ENCODE measurements around the gene JAZF1. TPM values are rescaled to one million over a fixed set of nuclear protein-coding genes. Genes with fewer than 3 reads are reported as not detected.

Gene JAZF1
- total and polyA plus RNA-seq, 9 of the 15 experiments (the other 6 are each of a cell fraction or from before 2014, with no cell fraction given) = 0.04 to 0.64 (median 0.11) TPM; not detected in 3

DNA sequence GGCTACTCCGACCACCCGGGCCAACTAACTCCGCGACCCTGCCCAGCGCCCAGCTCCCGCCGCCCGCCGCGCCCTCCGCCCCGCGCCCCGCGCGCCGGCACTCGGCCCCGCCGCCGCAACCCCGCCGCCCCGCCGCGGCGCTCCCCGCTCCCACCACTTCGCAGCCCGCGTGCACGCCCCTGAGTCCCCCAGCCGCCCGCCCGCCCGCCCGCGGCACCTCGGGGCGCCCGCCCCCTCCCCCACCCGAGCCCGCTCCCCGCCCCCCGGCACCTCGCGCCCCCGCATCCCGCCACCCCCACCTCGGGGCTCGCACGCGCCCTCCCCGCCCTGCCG, 598 bp downstream of the JAZF1 start:
- Histone ChIP-seq H3K9ac (ENCODE audit: insufficient read depth in 1 of 2, low read depth in 2 of 2, low read length in 2 of 2) (no peak overlapping the region), H3K4me1 (replicated peaks in 1 of 2; ENCODE audit: control insufficient read depth in 2 of 2, insufficient read depth in 2 of 2, low read length in 2 of 2) (peaks cover 0 to 11% of the 10 kb centered on the region in 2 experiments; a peak in 2 of 5 replicates), H3K4me3 (peak overlapping the region; percentile 37), H2AFZ (ENCODE audit: low read depth, low read length) (no peak overlapping the region), H3K27me3 (ENCODE audit: control insufficient read depth in 2 of 2, insufficient read depth in 2 of 2, low read length in 2 of 2) (peaks cover 14 to 17% of the 10 kb centered on the region in 2 experiments; a peak in 3 of 5 replicates), H3K9me3 (replicated peaks; ENCODE audit: control insufficient read depth, insufficient read depth, low read depth, low read length) (no peaks in the 10 kb centered on the region), H3K79me2 (ENCODE audit: control insufficient read depth, insufficient read depth, low read length) (no peaks in the 10 kb centered on the region), H3K9me1 (ENCODE audit: control insufficient read depth, insufficient read depth, low read length) (no peaks in the 10 kb centered on the region), H3K27ac (ENCODE audit: extremely low read depth, low read depth, low read length) (no peak overlapping the region), H4K20me1 (replicated peaks; ENCODE audit: control insufficient read depth, insufficient read depth, low read length) (no peaks in the 10 kb centered on the region; the same call in 1 of the 2 replicates), H3K4me2 (ENCODE audit: insufficient read depth, low read length) (no peak overlapping the region; the same call in 1 of the 2 replicates), H3K36me3 (ENCODE audit: control insufficient read depth, insufficient read depth, low read length) (no peaks in the 10 kb centered on the region)
- DNase-seq (ENCODE audit: extremely low read depth in 1 of 4, low spot score in 3 of 4) (peak in 3 of 4 experiments; percentile 16 to 69 (median 64)), ATAC-seq (no peak), FAIRE-seq (no peak)
- no CpG with 5 or more reads among the region's 55 CpGs for WGBS (ENCODE audit: insufficient coverage, low coverage, missing lambda C conversion rate)
- no TSS peak for BruUV-seq (replicated peaks)
- ChIA-PET CTCF (ENCODE audit: low intra/inter-chr PET ratio) (no interaction called here), POLR2A (interaction anchor here (0.7 kb wide), 1 partner anchor 20 kb away, joined by 3 read pairs; no protein-coding TSS in a partner anchor)
- intact Hi-C loops (cut with micrococcal nuclease) = no loop called here
- TF ChIP-seq, protein P1, sequence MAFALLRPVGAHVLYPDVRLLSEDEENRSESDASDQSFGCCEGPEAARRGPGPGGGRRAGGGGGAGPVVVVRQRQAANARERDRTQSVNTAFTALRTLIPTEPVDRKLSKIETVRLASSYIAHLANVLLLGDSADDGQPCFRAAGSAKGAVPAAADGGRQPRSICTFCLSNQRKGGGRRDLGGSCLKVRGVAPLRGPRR (CRISPR knock-in tag; IDR thresholded peaks at IDR 0.05) = no peak
- no peak for TF ChIP-seq HSF4 (CRISPR knock-in tag; IDR thresholded peaks at IDR 0.05; ENCODE audit: borderline replicate concordance)
- TF ChIP-seq GABPA (tag; conservative IDR thresholded peaks at IDR 0.05; ENCODE audit: low read depth) = peak; percentile 1; the same call in 1 of the 2 replicates
- no peak for TF ChIP-seq ZNF512 (tag; IDR thresholded peaks at IDR 0.05)
- no peak for TF ChIP-seq RFX5 (IDR thresholded peaks at IDR 0.05; ENCODE audit: low read depth, low read length)
- in situ Hi-C loops (cut with MboI) = no loop called here

All from K562 (cell line).